ENCODE measurements around the gene BAIAP3. TPM values are rescaled to one million over a fixed set of nuclear protein-coding genes. Genes with fewer than 3 reads are reported as not detected.

BAIAP3 gene
- total and polyA plus RNA-seq, 2 of the 8 experiments (the other 6 are each of a cell fraction or from before 2014, with no cell fraction given), result 2.9 to 6.8 TPM

- no peak for TF ChIP-seq FOSL1 (IDR thresholded peaks at IDR 0.05; ENCODE audit: insufficient read depth, low read depth, low read length)
- TF ChIP-seq BACH1 (IDR thresholded peaks at IDR 0.05; ENCODE audit: low read length), result peak; percentile 62
- TF ChIP-seq SUZ12 (IDR thresholded peaks at IDR 0.05; ENCODE audit: low read length), result no peak
- no peak for TF ChIP-seq POLR2AphosphoS5 (IDR thresholded peaks at IDR 0.05; ENCODE audit: low read depth, low read length)
- TF ChIP-seq CTCF (IDR thresholded peaks at IDR 0.05; ENCODE audit: control extremely low read depth in 1 of 3, insufficient read depth in 1 of 3, low read depth in 1 of 3, low read length in 3 of 3), result peak; percentile 69 to 98 (median 87)
- no peak for TF ChIP-seq TCF12 (IDR thresholded peaks at IDR 0.05; ENCODE audit: low read depth, low read length)
- no peak for TF ChIP-seq RBBP5 (IDR thresholded peaks at IDR 0.05; ENCODE audit: borderline replicate concordance, low read depth, low read length)
- TF ChIP-seq POLR2A (IDR thresholded peaks at IDR 0.05; ENCODE audit: control extremely low read depth in 1 of 2, low read depth in 2 of 2, low read length in 2 of 2), result no peak
- TF ChIP-seq E2F6 (IDR thresholded peaks at IDR 0.05), result no peak
- TF ChIP-seq, protein P1, sequence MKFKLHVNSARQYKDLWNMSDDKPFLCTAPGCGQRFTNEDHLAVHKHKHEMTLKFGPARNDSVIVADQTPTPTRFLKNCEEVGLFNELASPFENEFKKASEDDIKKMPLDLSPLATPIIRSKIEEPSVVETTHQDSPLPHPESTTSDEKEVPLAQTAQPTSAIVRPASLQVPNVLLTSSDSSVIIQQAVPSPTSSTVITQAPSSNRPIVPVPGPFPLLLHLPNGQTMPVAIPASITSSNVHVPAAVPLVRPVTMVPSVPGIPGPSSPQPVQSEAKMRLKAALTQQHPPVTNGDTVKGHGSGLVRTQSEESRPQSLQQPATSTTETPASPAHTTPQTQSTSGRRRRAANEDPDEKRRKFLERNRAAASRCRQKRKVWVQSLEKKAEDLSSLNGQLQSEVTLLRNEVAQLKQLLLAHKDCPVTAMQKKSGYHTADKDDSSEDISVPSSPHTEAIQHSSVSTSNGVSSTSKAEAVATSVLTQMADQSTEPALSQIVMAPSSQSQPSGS (IDR thresholded peaks at IDR 0.05; ENCODE audit: low read length), result no peak
- TF ChIP-seq TEAD4 (IDR thresholded peaks at IDR 0.05; ENCODE audit: low read depth, low read length), result no peak
- TF ChIP-seq CBX8 (IDR thresholded peaks at IDR 0.05; ENCODE audit: borderline replicate concordance, low read depth, low read length), result no peak
- TF ChIP-seq RXRA (IDR thresholded peaks at IDR 0.05; ENCODE audit: insufficient read depth, low read depth, low read length), result no peak
- TF ChIP-seq SP1 (IDR thresholded peaks at IDR 0.05; ENCODE audit: low read depth, low read length), result no peak
- TF ChIP-seq RAD21 (IDR thresholded peaks at IDR 0.05 in 1 of 2, conservative IDR thresholded peaks at IDR 0.05 in 1 of 2; ENCODE audit: low read depth in 2 of 2, low read length in 2 of 2), result peak; percentile 38 to 55
- TF ChIP-seq KDM4A (IDR thresholded peaks at IDR 0.05; ENCODE audit: low read depth, low read length, severe bottlenecking), result peak; percentile 28
- no peak for TF ChIP-seq HDAC2 (IDR thresholded peaks at IDR 0.05; ENCODE audit: borderline replicate concordance in 1 of 2, low read depth in 2 of 2, low read length in 2 of 2)
- no peak for TF ChIP-seq EP300 (IDR thresholded peaks at IDR 0.05; ENCODE audit: borderline replicate concordance in 1 of 2, low read depth in 2 of 2, low read length in 2 of 2)
Observed at GRCh38 chr16:1300664-1301476, 32.6 kb upstream of the BAIAP3 start (continued).
